8988T (cell line): Measurements from ENCODE around the gene CLPSL2.

Experiments
- DNase-seq: peaks from one replicate; pipeline ENCODE4 v3.0.0; 2011

The CLPSL2 gene

GRCh38 chr6:35788423-35788982 lies 12.1 kb downstream of the CLPSL2 start:
- DNase-seq: no peak

- no peak for DNase-seq
Measured at GRCh38 chr6:35790683-35791082, 14.3 kb downstream of the CLPSL2 start.

GRCh38 chr6:35794536-35795452 lies 18.4 kb downstream of the CLPSL2 start:
- no peak for DNase-seq

GRCh38 chr6:35795453-35796071 lies 19.2 kb downstream of the CLPSL2 start:
- DNase-seq: no peak

GRCh38 chr6:35796236-35796635 lies 19.8 kb downstream of the CLPSL2 start:
- DNase-seq: no peak

- no peak for DNase-seq
Measured at GRCh38 chr6:35797837-35798526, 21.6 kb downstream of the CLPSL2 start.

GRCh38 chr6:35798706-35799105 lies 22.3 kb downstream of the CLPSL2 start:
- no peak for DNase-seq

GRCh38 chr6:35801148-35801547 lies 24.8 kb downstream of the CLPSL2 start:
- no peak for DNase-seq

- peak; percentile 84 for DNase-seq
Measured at GRCh38 chr6:35804996-35805736, 28.8 kb downstream of the CLPSL2 start, which contains the start of gene LHFPL5. Gene LHFPL5, plus strand, starts transcription at chr6:35805352. Its CDS starts 319 bp downstream, at chr6:35805671.

GRCh38 chr6:35808688-35809087 lies 32.3 kb downstream of the CLPSL2 start:
- DNase-seq: no peak

- DNase-seq: no peak
Measured at GRCh38 chr6:35809809-35810208, 33.4 kb downstream of the CLPSL2 start.

- DNase-seq: no peak
Measured at GRCh38 chr6:35810971-35811698, 34.7 kb downstream of the CLPSL2 start.

GRCh38 chr6:35811699-35811995 lies 35.2 kb downstream of the CLPSL2 start:
- DNase-seq: no peak

- no peak for DNase-seq
Measured at GRCh38 chr6:35817515-35817914, 41.1 kb downstream of the CLPSL2 start.

- DNase-seq: no peak
Measured at GRCh38 chr6:35823601-35824000, 47.2 kb downstream of the CLPSL2 start.

- no peak for DNase-seq
Measured at GRCh38 chr6:35824552-35825192, 48.3 kb downstream of the CLPSL2 start.
